Superior temporal gyrus (tissue), 1 donor: ENCODE results near the gene PCMT1.
"Not testable (repeated sequence)": the region's sequence is repeated elsewhere in the genome, so short reads cannot be mapped to it uniquely, and the experiment has no call there.

Source experiments
- DNase-seq: peaks from one replicate; pipeline ENCODE4 v3.0.0-alpha.2; 2016; ENCODE audit errors: extremely low spot score

PCMT1 gene

DNA sequence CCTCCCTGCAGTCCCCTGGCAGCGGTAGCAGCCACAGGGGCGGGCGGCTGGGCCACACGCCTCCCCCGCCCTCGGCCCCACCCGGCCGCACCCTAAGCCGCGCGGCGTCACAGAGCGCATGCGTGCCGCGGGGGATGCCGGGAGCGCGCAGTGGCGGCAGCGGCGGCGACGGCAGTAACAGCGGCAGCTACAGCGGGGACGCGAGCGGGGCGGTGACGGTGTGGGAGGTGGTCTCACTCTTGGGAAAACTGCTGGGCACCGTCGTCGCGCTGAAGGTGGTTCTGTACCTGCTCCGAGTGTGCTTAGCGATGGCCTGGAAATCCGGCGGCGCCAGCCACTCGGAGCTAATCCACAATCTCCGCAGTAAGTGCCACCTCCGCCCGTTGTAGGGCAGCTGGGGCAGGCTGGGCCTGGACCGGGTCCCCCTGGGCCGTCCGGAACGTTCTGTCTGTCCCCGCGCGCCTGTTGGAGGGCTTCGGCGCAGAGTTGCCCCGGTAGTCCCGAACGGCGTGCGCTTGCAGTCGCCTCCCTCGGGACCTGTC is at the start of gene PCMT1:
Gene PCMT1, plus strand, starts transcription at position 148 of the 542 bp plus-strand sequence. Its CDS starts 161 bp downstream, at position 309.
- DNase-seq, result peak; percentile 92

GRCh38 chr6:149701714-149702113 is 47.8 kb upstream of the PCMT1 start:
- DNase-seq, result no peak

DNA sequence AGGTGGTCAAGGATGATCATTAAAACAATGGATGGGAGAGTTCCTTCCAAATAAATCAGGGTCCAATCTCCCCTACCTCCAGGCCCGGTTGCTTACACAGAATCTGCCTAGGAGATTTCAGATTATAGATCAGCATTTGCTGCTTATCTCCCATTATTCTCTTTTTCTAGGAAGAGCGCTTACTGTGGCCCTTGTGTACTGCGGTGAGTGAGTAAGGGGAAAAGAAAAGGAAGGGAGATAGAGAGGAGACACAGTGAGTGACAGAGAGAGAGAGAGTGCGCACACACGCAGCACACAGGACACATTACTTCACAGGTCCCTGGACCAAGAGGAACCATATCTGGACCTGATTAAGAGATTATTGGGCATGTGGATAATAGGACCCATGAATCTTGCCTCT is 37.8 kb upstream of the PCMT1 start:
- no peak for DNase-seq

GRCh38 chr6:149714442-149714841 is 35.1 kb upstream of the PCMT1 start:
- no peak for DNase-seq

DNA sequence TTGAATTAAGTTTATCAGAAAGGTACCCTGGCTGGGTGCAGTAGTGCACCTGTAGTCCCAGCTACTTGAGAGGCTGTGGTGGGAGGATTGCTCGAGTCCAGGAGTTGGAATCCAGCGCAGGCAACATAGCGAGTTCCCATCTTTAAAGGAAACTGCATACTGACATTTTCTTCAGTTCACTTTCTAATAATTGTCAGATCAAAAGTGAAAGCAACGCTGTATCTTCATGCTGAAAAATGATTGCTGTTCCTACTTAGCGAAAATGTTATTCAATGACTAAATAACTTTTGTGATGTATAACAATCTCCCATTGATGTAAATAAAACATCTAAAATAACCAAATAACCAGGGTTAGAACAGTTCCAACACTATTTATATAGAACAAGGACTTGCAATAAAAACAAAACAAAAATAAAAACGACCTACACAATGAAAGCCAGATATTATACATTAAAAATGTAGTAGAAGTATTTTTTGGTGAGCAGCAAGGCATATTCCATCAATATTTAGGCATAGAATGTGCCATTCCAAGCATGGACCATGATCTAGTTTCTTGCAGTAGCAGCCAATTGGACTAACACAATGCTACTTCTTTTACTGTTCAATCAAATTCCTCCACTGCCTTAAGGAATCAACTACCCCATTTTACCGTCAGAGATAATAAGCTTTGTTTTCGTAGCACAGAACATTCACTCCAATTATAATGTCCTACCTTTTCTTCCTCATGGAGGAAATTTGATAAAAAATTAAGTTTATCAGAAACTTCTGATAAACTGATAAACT is 33.2 kb upstream of the PCMT1 start:
- no peak for DNase-seq

- peak; percentile 62 for DNase-seq
Observed at GRCh38 chr6:149717255-149717587, 32.3 kb upstream of the PCMT1 start.

- peak; percentile 90 for DNase-seq
Observed at GRCh38 chr6:149717588-149718458, 31.7 kb upstream of the PCMT1 start, which contains the start of gene LATS1. Gene LATS1, minus strand, starts transcription at chr6:149718101. Its CDS starts 15,975 bp downstream, at chr6:149702126.

DNA sequence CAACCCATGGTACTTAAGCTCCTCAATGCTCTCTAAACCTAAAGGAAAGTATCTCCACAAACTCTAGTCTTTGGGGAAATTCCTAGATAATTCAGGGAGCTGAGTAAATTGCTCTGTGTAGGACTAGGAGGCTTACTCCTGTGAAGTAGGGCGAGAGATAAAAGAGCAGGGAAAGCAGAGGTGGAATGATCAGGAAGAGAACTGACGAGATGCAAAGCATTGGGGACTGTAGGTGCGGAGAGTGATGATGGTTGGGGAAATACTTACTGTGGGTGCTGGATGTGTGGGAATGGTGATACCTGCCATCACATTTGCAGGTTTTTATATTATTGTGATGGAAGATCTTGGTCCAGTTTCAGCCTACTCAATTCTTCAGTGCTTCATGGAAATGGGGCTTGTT is 30.0 kb upstream of the PCMT1 start:
- no peak for DNase-seq

DNA sequence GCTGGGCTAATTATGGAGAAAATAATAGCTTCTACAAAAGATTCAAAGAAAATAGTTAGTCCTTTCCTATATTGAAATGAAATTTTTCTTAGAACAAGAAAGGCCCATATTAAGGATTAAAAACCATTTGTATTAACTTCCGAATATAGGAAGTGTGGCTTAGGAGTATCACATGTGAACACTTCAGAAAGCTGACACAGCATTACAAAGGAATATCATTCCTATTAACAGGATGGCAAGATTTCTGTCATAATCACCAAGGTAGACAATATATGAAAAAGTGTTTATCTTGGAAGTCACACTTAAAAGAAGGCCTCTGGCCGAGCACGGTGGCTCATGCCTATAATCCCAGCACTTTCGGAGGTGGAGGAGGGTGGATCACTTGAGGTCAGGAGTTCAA is 26.3 kb upstream of the PCMT1 start:
- no peak for DNase-seq

DNA sequence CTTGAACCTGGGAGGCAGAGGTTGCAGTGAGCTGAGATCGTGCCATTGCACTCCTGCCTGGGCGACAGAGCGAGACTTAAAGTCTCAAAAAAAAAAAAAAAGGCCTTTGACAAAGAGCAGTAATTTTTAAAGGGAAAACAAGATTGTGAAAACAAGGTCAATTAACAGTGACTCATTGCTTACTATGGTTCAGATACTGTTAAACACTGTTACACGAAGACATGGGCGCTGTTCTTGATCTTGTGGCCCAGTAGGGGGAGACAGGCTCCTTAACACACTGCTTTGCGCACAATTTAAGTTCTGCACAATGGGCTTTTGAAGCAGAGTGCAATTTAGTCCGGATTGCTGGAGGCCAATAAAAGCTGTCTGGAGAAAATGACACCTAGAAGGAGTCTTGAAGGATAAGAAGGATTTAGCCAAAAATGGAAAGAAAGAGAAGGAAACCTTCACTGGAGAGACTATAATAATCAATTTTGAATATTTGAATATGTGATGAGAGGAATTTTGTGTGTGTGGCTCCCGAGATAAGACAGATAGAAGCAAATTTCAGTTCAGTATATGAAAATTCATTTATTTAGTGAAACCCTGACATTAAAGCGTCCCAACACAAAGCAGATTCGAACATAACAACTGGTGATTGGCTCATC is 25.6 kb upstream of the PCMT1 start:
- peak; percentile 88 for DNase-seq

- no peak for DNase-seq
Observed at GRCh38 chr6:149725785-149726184, 23.8 kb upstream of the PCMT1 start.

DNA sequence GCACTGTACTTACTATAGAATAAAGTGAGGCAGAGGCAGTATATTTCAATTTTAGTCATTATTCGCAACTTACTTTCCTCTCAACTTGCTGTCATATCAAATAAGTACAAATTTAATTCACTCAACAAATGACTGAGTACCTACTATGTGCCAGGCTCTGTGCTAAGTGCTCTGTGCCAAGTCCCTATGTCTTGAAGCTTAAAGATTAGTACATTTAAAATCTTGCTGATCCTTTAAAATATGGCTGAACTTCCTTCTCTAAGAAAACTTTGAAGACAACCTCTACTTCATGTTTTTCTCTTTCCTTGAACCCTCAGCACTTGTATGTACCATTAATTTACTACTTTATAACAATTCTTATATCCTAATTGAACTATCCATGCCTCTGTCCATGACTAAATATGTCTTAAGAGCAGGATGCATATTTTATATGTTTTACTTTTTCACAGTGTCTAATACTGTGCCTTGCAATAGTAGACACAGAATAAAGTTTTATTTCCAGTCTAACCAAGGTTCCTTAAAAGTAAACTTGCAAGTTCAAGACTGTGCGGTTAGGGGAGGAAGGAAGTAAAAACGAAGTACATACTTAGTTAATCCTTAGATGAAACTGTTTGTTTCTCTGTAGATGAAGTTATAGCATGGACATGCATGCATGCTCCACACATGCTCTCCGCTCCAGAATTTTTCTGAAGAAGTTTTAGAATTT is 21.6 kb upstream of the PCMT1 start:
- no peak for DNase-seq

GRCh38 chr6:149728499-149729234 is 20.9 kb upstream of the PCMT1 start:
- no peak for DNase-seq

DNA sequence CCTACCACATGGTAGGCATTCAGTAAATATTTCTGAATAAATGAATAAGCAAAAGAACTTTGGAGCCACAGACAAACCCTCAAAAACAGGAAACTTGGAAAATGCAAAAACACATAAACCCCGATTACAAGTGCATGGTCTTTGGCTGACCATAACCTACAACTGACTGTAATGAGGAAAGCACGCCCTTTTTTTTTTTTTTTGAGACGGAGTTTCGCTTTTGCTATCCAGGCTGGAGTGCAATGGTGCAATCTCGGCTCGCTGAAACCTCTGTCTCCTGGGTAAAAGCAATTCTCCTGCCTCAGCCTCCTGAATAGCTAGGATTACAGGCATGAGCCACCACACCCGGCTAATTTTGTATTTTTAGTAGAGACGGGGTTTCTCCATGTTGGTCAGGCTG is 19.7 kb upstream of the PCMT1 start:
- no peak for DNase-seq

DNA sequence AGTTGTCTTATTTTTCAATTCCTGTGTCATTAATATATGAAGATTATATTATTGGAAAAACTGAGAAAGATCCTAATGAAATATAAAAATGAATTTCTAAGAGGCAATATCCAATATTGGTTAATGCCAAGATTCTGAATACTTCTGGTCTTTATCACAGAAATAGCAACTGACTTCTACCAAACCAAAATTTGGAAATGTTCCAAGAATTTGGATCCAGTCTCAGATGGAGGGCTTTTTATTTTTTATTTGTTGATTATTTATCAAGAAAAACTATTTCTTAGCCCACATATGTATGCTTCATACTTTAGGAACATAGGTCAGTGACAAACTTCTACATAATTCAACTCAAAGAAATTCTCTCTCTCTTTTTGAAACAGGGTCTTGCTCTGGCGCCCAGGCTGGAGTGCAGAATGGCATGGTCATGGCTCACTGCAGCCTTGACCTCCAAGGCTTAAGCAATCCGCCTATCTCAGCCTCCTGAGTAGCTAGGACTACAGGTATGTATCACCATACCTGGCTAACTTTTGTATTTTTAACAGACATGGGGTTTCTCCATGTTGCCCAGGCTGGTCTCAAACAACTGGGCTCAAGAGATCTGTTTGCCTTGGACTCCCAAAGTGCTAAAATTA is 16.3 kb upstream of the PCMT1 start:
- no peak for DNase-seq

DNA sequence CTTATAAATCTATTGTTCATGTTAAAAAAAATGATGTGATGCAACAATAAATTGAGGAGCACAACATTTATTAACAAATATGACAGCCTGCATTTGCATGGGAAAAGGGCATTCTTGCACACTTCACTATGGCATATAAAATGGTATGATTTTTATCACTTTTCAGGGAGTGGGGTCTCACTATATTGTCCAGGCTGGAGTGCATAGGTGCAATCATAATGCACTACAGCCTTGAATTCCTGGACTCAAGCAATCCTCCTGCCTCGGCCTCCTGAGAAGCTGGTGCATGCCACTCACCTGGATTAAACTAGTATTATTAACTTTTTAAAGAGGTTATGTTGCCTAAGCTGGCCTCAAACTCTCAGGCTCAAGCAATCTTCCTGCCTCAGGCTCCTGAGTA is 14.6 kb upstream of the PCMT1 start:
- no peak for DNase-seq

DNA sequence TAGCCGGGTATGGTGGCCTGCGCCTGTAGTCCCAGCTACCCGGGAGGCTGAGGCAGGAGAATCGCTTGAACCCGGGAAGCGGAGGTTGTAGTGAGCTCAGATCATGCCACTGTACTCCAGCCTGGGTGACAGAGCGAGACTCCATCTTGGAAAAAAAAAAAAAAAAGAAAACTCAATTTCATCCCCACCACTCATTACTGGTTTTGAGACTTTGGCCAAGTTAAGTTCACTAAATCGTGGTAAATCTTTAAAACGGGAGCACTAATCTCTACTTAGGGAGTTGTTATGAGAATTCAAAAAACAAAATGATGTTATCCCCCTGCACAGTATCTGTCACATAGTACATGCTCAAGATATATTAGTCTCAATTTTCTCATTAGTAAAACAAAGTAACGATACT is 4.3 kb upstream of the PCMT1 start:
- DNase-seq, result not testable (repeated sequence)

DNA sequence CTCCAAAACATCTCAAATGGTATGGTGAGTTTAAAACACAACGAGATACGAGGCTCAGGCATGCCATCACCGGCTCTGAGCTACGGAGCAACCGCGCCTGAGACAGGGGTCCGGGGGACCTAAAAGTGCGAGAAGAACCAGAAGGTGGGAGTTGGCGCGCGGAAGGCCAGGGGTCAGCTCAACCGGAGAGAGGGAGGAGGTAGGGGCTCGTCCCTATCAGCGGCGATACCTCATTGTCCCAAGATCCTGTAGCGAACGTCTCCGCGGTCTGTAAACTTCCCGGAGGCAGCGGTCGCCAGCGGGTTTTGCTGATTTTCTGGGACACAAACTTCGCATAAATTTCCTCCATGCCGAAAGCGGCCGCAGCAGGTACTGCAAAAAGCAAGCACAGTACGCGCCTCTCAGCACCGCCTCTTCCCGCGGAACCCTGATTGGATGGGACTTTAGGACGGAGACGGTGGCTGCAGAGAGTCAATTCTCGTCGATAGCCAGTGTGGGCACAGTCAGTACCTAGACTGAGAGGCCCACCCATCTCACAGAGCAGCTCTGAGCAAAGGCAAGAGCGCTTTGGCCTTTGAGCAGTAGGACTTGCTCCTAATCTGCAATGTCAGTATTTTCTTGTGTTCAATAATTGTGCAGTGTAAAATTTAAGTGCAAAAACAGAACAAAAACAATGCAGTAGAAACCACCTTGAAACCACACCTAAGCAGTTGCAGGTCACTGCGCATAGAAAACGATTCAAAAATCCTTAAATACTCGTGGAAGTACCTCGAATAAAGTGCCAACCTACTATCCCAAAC is 3.2 kb upstream of the PCMT1 start, which contains the start of gene NUP43:
Gene NUP43, minus strand, starts transcription at position 383 of the 800 bp plus-strand sequence. Its CDS starts 34 bp downstream, at position 349.
- peak; percentile 97 for DNase-seq

DNA sequence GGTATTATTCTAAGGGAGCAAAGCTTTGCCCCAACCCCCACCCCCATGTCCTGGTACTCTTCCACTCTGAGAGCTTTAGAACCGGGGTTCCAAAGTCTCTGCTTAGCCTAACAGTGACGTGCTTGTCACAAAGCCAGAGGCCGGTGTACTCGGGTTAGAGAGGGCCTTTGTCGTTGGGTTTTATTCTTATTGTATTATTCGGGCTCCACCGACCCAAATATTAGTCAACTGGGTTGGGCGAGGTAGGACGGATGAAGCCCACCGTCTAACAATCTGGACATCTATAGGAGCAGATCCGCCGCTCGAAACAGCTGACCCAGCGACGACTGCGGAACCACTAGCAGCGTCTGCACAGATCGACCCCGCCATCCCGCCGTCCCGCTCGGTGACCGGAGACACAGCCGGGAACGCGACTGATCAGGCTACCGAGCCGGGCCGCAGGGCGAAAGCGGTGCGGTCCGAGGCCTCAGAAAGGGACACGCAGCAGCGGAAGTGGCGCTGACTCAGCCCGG is 403 bp upstream of the PCMT1 start:
- DNase-seq, result not testable (repeated sequence)
